Measurements from ENCODE around the gene FPGS. TPM values are rescaled to one million over a fixed set of nuclear protein-coding genes. Genes with fewer than 3 reads are reported as not detected.

FPGS gene
- total and polyA plus RNA-seq, 3 donors from 2014 or later = 37.9 to 105 (median 99.3) TPM

- WGBS, 2 donors = 59 to 63% methylated on average over 37 to 39 of the region's 42 CpGs
- DNase-seq = peak; percentile 72
- Histone ChIP-seq H3K36me3 (ENCODE audit: low read depth, missing control alignments) (no peaks in the 10 kb centered on the region), H3K27me3 (no peaks in the 10 kb centered on the region), H3K4me3 (no peak overlapping the region), H3K9me3 (no peaks in the 10 kb centered on the region), H3K27ac (peak overlapping the region; percentile 44 to 88), H3K4me1 (peaks cover 60% of the 10 kb centered on the region)
- TF ChIP-seq POLR2A (IDR thresholded peaks at IDR 0.05) (no peak), CTCF (IDR thresholded peaks at IDR 0.05) (peak in 1 of 3 experiments; percentile 46)
- intact Hi-C loops (cut with DNase I; ENCODE audit: low total_unique reads) = no loop called here
Measured at GRCh38 chr9:127825319-127826051, 22.8 kb downstream of the FPGS start.

- intact Hi-C loops (cut with DNase I; ENCODE audit: low total_unique reads) = no loop called here
- no peaks in the 10 kb centered on the region for H3K9me3 ChIP-seq
- TF ChIP-seq POLR2A (IDR thresholded peaks at IDR 0.05) (no peak), CTCF (IDR thresholded peaks at IDR 0.05) (no peak)
- H3K27ac ChIP-seq = peak overlapping the region; percentile 40 to 88
- WGBS, 2 donors = 44 to 47% methylated on average over 3 to 7 of the region's 7 CpGs
- no peak overlapping the region for H3K4me3 ChIP-seq
- DNase-seq = peak; percentile 52
- peaks cover 69% of the 10 kb centered on the region for H3K4me1 ChIP-seq
- no peaks in the 10 kb centered on the region for H3K36me3 ChIP-seq (ENCODE audit: low read depth, missing control alignments)
- no peaks in the 10 kb centered on the region for H3K27me3 ChIP-seq
Measured at GRCh38 chr9:127826253-127826913, 23.7 kb downstream of the FPGS start.

GRCh38 chr9:127828262-127829031 is 25.8 kb downstream of the FPGS start:
- H3K27me3 ChIP-seq = no peaks in the 10 kb centered on the region
- peak; percentile 94 for DNase-seq
- no peaks in the 10 kb centered on the region for H3K36me3 ChIP-seq (ENCODE audit: low read depth, missing control alignments)
- TF ChIP-seq CTCF (IDR thresholded peaks at IDR 0.05) (no peak), POLR2A (IDR thresholded peaks at IDR 0.05) (no peak)
- peaks cover 78% of the 10 kb centered on the region for H3K4me1 ChIP-seq
- H3K9me3 ChIP-seq = no peaks in the 10 kb centered on the region
- 3 to 6% methylated on average over 31 to 33 of the region's 34 CpGs for WGBS, 2 donors
- H3K4me3 ChIP-seq = peak overlapping the region in 1 of 2 donors; percentile 21
- H3K27ac ChIP-seq = peak overlapping the region; percentile 40 to 88
- intact Hi-C loops (cut with DNase I; ENCODE audit: low total_unique reads) = no loop called here

GRCh38 chr9:127829205-127829906 is 26.7 kb downstream of the FPGS start:
- no peaks in the 10 kb centered on the region for H3K27me3 ChIP-seq
- no peaks in the 10 kb centered on the region for H3K36me3 ChIP-seq (ENCODE audit: low read depth, missing control alignments)
- intact Hi-C loops (cut with DNase I; ENCODE audit: low total_unique reads) = no loop called here

More at GRCh38 chr9:127829205-127829906, 26.7 kb downstream of the FPGS start:
- 52 to 70% methylated on average over 5 to 6 of the region's 6 CpGs for WGBS, 2 donors
- TF ChIP-seq POLR2A (IDR thresholded peaks at IDR 0.05) = no peak
- TF ChIP-seq CTCF (IDR thresholded peaks at IDR 0.05) = no peak
- peak overlapping the region; percentile 40 to 88 for H3K27ac ChIP-seq
- no peaks in the 10 kb centered on the region for H3K9me3 ChIP-seq
- H3K4me1 ChIP-seq = peaks cover 84% of the 10 kb centered on the region
- no peak for DNase-seq
- no peak overlapping the region for H3K4me3 ChIP-seq

Data from testis (tissue), 3 donors.